BLaER1 treated with 17β-estradiol and CSF1 and Interleukin-3, amounts not matched to agents 10 nM and 100 nM (cell line): Measurements from ENCODE around the gene GPR108.

Source experiments
- H3K27ac ChIP-seq, 11 experiments: shearing (Covaris generic); formaldehyde crosslinking; 2 replicates each; pipeline ENCODE4 v1.8.1; 2022
- H3K27me3 ChIP-seq, 11 experiments: shearing (Covaris generic); formaldehyde crosslinking; 2 replicates each; pipeline ENCODE4 v1.8.1; 2022
- H3K36me3 ChIP-seq, 11 experiments: shearing (Covaris generic); formaldehyde crosslinking; 2 replicates each; pipeline ENCODE4 v1.8.1; 2022
- H3K4me1 ChIP-seq, 10 experiments: shearing (Covaris generic); formaldehyde crosslinking; 2 replicates each; pipeline ENCODE4 v1.8.1; 2022
- H3K4me2 ChIP-seq, 11 experiments: shearing (Covaris generic); formaldehyde crosslinking; 2 replicates each; pipeline ENCODE4 v1.8.1; 2022
- H3K4me3 ChIP-seq, 10 experiments: shearing (Covaris generic); formaldehyde crosslinking; 2 replicates each; pipeline ENCODE4 v1.8.1; 2022
- H3K9ac ChIP-seq, 11 experiments: shearing (Covaris generic); formaldehyde crosslinking; 2 replicates each; pipeline ENCODE4 v1.8.1; 2022
- H3K9me3 ChIP-seq, 11 experiments: shearing (Covaris generic); formaldehyde crosslinking; replicated peaks in 1 of 11; 2 replicates each; pipeline ENCODE4 v1.8.1; 2022
- H4K20me1 ChIP-seq, 11 experiments: shearing (Covaris generic); formaldehyde crosslinking; 2 replicates each; pipeline ENCODE4 v1.8.1; 2022
- Cebpa-rat ChIP-seq, 11 experiments: shearing (Covaris generic); IDR thresholded peaks; 2 replicates each; pipeline ENCODE4 v1.8.1; 2022

GPR108 gene

DNA sequence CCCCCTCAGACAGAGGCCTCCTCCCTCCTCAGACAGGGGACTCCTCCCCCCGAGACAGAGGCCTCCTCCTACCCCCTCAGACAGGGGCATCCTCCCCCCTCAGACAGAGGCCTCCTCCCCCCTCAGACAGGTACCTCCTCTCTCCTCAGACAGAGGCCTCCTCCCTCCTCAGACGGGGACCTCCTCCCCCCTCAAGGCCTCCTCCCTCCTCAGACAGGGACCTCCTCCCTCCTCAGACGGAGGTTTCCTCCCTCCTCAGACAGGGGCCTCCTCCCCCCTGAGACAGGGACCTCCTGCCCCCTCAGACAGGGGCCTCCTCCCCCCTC lies 30.8 kb downstream of the GPR108 start:
- H3K27me3 ChIP-seq: peaks cover 16 to 46% (median 39%) of the 10 kb centered on the region in 11 experiments
- H3K27ac ChIP-seq: no peak overlapping the region
- no peak overlapping the region for H3K4me3 ChIP-seq
- H4K20me1 ChIP-seq: peaks cover 0 to 79% (median 0%) of the 10 kb centered on the region in 11 experiments; a peak in 6 of 22 replicates
- no peaks in the 10 kb centered on the region for H3K4me1 ChIP-seq
- H3K9me3 ChIP-seq: no peaks in the 10 kb centered on the region
- no peak for TF ChIP-seq Cebpa-rat (IDR thresholded peaks at IDR 0.05)
- no peak overlapping the region for H3K4me2 ChIP-seq
- peaks cover 0 to 93% (median 6%) of the 10 kb centered on the region in 11 experiments; a peak in 11 of 22 replicates for H3K36me3 ChIP-seq
- no peak overlapping the region; a peak in 2 of 22 replicates for H3K9ac ChIP-seq

DNA sequence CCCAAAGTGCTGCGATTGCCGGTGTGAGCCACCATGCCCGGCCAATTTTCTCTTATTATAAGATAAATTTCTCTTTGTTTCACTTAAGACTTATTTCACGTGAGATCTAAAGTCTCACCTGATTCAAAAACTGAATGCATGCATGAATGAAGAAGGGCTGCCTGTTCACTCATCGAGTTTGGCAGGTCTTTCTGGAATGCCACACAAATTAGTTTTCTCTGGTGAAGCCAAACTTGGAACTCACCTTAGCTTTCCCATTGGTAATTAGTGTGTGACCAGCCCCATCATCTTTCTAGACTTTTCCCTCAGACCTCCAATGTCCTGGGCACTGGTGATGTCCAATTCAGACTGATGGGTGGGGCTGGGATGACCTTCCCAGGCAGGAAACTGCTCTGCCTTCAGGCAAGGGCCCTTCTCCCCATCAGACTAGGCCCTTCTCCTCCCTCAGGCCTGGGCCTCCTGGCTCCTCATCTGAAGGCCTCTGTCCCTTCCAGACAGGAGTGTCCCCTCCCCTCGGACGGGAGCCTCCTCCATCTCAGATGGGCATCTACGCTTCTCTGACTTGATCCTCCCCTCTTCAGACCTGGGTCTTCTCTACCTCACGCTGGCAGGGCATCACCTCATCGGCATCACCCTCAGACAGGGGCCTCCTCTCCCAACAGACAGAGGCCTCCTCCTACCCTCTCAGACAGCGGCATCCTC lies 31.3 kb downstream of the GPR108 start:
- Histone ChIP-seq H3K9me3 (peaks cover 0 to 1% (median 0%) of the 10 kb centered on the region in 11 experiments; a peak in 2 of 22 replicates), H3K4me1 (no peaks in the 10 kb centered on the region), H4K20me1 (peaks cover 0 to 75% (median 0%) of the 10 kb centered on the region in 11 experiments; a peak in 5 of 22 replicates), H3K4me3 (no peak overlapping the region), H3K27me3 (peaks cover 11 to 41% (median 34%) of the 10 kb centered on the region in 11 experiments), H3K4me2 (no peak overlapping the region), H3K9ac (no peak overlapping the region; a peak in 2 of 22 replicates), H3K27ac (no peak overlapping the region), H3K36me3 (peaks cover 0 to 91% (median 6%) of the 10 kb centered on the region in 11 experiments; a peak in 11 of 22 replicates)
- no peak for TF ChIP-seq Cebpa-rat (IDR thresholded peaks at IDR 0.05)

DNA sequence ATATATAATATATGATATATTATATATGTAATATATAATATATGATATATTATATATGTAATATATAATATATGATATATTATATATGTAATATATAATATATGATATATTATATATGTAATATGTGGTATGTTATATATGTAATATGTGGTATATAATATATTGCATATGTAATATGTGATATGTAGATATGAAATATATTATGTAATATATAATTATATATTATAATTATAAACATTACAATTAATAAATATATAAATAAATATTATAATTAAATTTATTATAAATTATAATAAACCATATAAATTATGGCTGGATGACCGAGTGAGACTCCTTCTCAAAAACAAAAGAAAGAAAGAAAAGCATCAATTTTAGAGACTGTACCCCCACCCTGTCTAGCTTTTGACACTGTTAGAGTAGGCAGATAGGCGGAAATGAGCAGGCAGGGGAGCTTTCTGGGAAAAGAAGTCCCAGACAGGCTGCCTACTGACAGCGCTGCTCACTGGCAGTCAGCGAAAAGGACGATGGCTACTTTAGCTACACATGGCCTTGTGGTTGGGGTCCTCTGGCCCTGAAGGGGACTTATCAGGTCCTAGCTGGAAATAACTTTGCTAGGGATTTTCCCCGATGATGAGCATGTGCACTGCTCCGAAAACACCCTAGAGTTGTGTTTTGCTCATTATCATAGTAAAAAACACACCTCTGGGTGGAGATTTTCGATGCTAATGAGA lies 36.6 kb downstream of the GPR108 start:
- Histone ChIP-seq H3K9ac (no peak overlapping the region), H3K36me3 (peaks cover 0 to 83% (median 6%) of the 10 kb centered on the region in 11 experiments; a peak in 11 of 22 replicates), H4K20me1 (peaks cover 0 to 37% (median 0%) of the 10 kb centered on the region in 11 experiments; a peak in 4 of 22 replicates), H3K27ac (no peak overlapping the region), H3K4me1 (no peaks in the 10 kb centered on the region), H3K27me3 (no peaks in the 10 kb centered on the region), H3K9me3 (peaks cover 0 to 5% (median 0%) of the 10 kb centered on the region in 11 experiments; a peak in 3 of 22 replicates), H3K4me3 (no peak overlapping the region), H3K4me2 (no peak overlapping the region)
- no peak for TF ChIP-seq Cebpa-rat (IDR thresholded peaks at IDR 0.05)

DNA sequence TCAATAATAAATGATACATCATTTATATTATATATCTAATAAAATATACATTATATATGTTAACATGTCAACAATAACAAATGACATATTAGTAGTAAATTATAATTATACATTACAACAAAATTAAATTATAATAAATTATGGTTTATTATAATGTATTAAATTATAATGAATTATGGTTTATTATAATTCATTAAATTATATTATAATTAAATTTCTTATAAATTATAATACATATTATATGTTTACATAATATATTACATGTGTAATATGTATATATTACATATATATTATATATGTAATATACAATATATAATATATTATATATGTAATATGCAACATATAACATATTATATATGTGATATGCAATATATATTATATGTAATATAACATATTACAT lies 37.4 kb downstream of the GPR108 start:
- no peak overlapping the region for H3K27ac ChIP-seq
- H3K4me1 ChIP-seq: no peaks in the 10 kb centered on the region
- H4K20me1 ChIP-seq: peaks cover 0 to 32% (median 0%) of the 10 kb centered on the region in 11 experiments; a peak in 3 of 22 replicates
- H3K36me3 ChIP-seq: peaks cover 0 to 82% (median 6%) of the 10 kb centered on the region in 11 experiments; a peak in 12 of 22 replicates
- H3K27me3 ChIP-seq: no peaks in the 10 kb centered on the region
- no peak overlapping the region for H3K9ac ChIP-seq
- H3K4me2 ChIP-seq: no peak overlapping the region
- H3K4me3 ChIP-seq: no peak overlapping the region
- TF ChIP-seq Cebpa-rat (IDR thresholded peaks at IDR 0.05): no peak
- peaks cover 0 to 5% (median 0%) of the 10 kb centered on the region in 11 experiments; a peak in 3 of 22 replicates for H3K9me3 ChIP-seq

DNA sequence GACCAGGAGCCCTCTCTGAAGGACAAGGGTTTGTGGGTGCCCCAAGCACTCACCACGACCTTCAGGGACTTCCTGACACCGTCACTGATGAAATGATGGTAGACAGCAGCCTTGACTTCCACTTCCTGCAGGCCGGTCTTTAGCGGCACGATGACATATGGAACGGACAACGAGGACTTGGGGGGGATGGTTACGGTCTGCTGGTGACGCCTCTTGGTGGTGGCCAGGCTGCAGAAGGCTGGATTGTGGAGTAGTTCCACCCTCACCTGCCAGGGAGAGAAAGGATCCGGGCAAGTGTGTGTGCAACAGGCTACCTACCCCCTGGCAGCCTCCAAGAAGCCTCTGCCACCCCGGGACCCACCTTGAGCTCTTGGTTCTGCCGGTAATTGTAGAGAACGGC lies 40.1 kb downstream of the GPR108 start:
- TF ChIP-seq Cebpa-rat (IDR thresholded peaks at IDR 0.05): no peak
- H3K4me3 ChIP-seq: no peak overlapping the region

DNA sequence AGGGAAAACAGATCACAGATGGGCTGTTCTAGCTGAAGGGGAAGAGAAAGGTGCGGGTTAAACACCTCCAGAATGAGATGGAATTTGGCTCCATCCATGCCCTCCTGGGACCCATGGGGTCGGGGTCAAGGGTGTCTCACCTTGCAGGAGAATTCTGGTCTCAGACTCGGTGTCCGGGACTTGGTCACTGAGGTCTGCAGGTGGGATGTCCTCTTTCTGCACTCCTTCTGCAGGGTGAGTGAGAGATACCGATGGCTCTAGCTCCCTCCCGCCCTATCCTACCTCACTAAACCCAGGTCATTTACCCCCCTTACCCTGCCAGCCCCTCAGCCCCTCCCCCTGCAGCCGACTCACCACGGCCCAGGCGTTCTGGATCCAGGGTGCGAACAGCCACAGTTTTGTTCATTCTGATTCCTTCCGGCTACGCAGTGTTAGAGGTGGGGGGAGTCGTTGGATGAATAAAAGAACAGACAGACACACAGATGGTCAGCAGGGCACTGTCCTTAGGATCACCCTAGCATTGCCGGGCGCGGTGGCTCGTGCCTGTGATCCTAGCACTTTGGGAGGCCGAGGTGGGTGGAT lies 41.0 kb downstream of the GPR108 start:
- H3K36me3 ChIP-seq: peaks cover 0 to 82% (median 16%) of the 10 kb centered on the region in 11 experiments; a peak in 14 of 22 replicates
- no peak overlapping the region for H3K27ac ChIP-seq
- TF ChIP-seq Cebpa-rat (IDR thresholded peaks at IDR 0.05): no peak
- H3K9ac ChIP-seq: no peak overlapping the region
- H3K4me1 ChIP-seq: no peaks in the 10 kb centered on the region
- H3K4me2 ChIP-seq: no peak overlapping the region
- no peak overlapping the region for H3K4me3 ChIP-seq
- H3K9me3 ChIP-seq: peaks cover 0 to 21% (median 5%) of the 10 kb centered on the region in 11 experiments; a peak in 7 of 22 replicates
- H3K27me3 ChIP-seq: no peaks in the 10 kb centered on the region
- H4K20me1 ChIP-seq: 0 out of 22 replicates have a peak, but pooled peaks cover 0 to 22% (median 0%) of the 10 kb centered on the region in 11 experiments

More for the DNA sequence above, 40.1 kb downstream of the GPR108 start:
- peaks cover 0 to 83% (median 18%) of the 10 kb centered on the region in 11 experiments; a peak in 14 of 22 replicates for H3K36me3 ChIP-seq
- H3K4me1 ChIP-seq: no peaks in the 10 kb centered on the region
- no peak overlapping the region for H3K9ac ChIP-seq
- H3K4me2 ChIP-seq: no peak overlapping the region
- peaks cover 0 to 21% (median 5%) of the 10 kb centered on the region in 11 experiments; a peak in 7 of 22 replicates for H3K9me3 ChIP-seq
- H4K20me1 ChIP-seq: peaks cover 0 to 27% (median 0%) of the 10 kb centered on the region in 11 experiments; a peak in 1 of 22 replicates
- no peak overlapping the region for H3K27ac ChIP-seq
- H3K27me3 ChIP-seq: no peaks in the 10 kb centered on the region

DNA sequence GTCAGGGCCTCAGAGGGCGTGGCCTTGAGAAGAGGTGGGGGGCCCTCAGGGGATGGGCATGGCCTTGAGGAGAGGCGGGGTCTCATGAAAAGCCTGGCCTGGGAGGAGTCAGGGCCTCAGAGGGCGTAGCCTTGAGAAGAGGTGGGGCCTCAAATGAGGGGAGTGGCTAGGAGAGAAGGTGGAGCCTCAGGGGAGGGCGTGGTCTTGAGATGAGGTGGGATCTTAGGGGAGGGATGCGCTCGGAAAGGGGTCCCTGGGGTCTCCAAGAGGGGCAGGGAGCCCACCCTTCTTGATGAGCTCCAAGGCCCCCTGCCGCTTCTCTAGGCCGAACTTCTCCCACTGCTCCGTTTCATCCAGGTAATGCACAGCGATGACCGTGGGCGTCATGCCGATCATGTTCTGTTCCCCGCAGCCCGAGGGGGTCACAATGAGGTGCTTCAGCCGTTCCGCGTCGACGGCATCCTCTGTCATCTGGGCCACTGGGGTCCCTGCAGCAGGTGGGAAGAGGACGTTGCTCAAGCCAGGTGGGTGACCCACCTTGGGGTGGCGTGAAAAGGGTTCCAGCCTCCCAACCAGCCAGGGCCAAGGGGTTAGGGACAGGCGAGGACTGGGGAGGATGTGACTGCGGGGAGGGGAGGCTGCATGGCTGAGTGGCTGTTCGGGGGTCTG lies 43.1 kb downstream of the GPR108 start:
- H3K27me3 ChIP-seq: no peaks in the 10 kb centered on the region
- no peak overlapping the region for H3K4me3 ChIP-seq
- no peaks in the 10 kb centered on the region for H3K4me1 ChIP-seq
- H3K27ac ChIP-seq: no peak overlapping the region
- no peak overlapping the region for H3K9ac ChIP-seq
- H4K20me1 ChIP-seq: peaks cover 0 to 17% (median 0%) of the 10 kb centered on the region in 11 experiments; a peak in 1 of 22 replicates
- H3K36me3 ChIP-seq: peaks cover 0 to 94% (median 19%) of the 10 kb centered on the region in 11 experiments; a peak in 14 of 22 replicates
- peaks cover 0 to 25% (median 5%) of the 10 kb centered on the region in 11 experiments; a peak in 6 of 22 replicates for H3K9me3 ChIP-seq
- TF ChIP-seq Cebpa-rat (IDR thresholded peaks at IDR 0.05): no peak
- no peak overlapping the region for H3K4me2 ChIP-seq

DNA sequence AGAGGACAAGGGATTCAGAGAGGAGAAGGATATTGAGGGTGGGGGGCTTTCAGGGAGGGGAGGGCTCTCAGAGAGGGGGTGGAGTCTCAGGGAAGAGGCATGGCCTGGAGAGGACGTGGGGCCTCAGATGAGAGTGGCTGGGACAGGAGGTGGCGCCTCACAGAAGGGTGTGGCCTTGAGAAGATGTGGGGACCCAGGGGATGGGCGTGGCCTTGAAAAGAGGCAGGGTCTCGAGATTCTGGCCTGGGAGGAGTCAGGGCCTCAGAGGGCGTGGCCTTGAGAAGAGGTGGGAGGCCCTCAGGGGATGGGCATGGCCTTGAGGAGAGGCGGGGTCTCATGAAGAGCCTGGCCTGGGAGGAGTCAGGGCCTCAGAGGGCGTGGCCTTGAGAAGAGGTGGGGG lies 43.7 kb downstream of the GPR108 start:
- no peak overlapping the region for H3K9ac ChIP-seq
- H3K9me3 ChIP-seq: peaks cover 2 to 29% (median 5%) of the 10 kb centered on the region in 11 experiments; a peak in 14 of 22 replicates
- TF ChIP-seq Cebpa-rat (IDR thresholded peaks at IDR 0.05): no peak
- peaks cover 0 to 93% (median 23%) of the 10 kb centered on the region in 11 experiments; a peak in 14 of 22 replicates for H3K36me3 ChIP-seq
- peaks cover 0 to 17% (median 0%) of the 10 kb centered on the region in 11 experiments; a peak in 1 of 22 replicates for H4K20me1 ChIP-seq
- H3K4me2 ChIP-seq: no peak overlapping the region
- H3K27ac ChIP-seq: no peak overlapping the region
- H3K4me1 ChIP-seq: no peaks in the 10 kb centered on the region
- H3K4me3 ChIP-seq: no peak overlapping the region
- no peaks in the 10 kb centered on the region for H3K27me3 ChIP-seq
